K562 (cell line): ENCODE results near the gene PIK3R2. TPM values are rescaled to one million over a fixed set of nuclear protein-coding genes. Genes with fewer than 3 reads are reported as not detected.

Source experiments
- BACH1 ChIP-seq: fragments of 200-800 bp; sonication (Bioruptor generic); IDR thresholded peaks from 2 replicates; pipeline ENCODE4 v1.6.1; 2016; ENCODE audit warnings: missing genetic modification characterization, missing compliant biosample characterization
- FOXA3 ChIP-seq, 2 experiments: fragments of 450-650 bp in 1 of 2; sonication (generic) in 1 of 2; formaldehyde crosslinking; IDR thresholded peaks in 1 of 2; conservative IDR thresholded peaks in 1 of 2; 2 replicates each; pipeline versions ENCODE4 v1.4.0 to v1.8.0; 2020 to 2022; ENCODE audit warnings: mild to moderate bottlenecking in 2 of 2, missing genetic modification reagents in 1 of 2
- GABPB1 ChIP-seq: sonication (generic); formaldehyde crosslinking; IDR thresholded peaks from 2 replicates; pipeline ENCODE4 v1.8.0; 2022; ENCODE audit warnings: mild to moderate bottlenecking, missing genetic modification reagents
- HDGF ChIP-seq: fragments of 450-650 bp; IDR thresholded peaks from 2 replicates; pipeline ENCODE4 v1.6.1; 2016
- HMBOX1 ChIP-seq: sonication (generic); IDR thresholded peaks from 2 replicates; pipeline ENCODE4 v1.6.1; 2016
- HNRNPK ChIP-seq: fragments of 200-400 bp; formaldehyde crosslinking; IDR thresholded peaks from one replicate; pipeline ENCODE4 v1.6.1; 2018; ENCODE audit warnings: mild to moderate bottlenecking, low read depth, low read length; ENCODE audit not compliant: poor library complexity, severe bottlenecking
- KAT8 ChIP-seq: fragments of 450-650 bp; IDR thresholded peaks from 2 replicates; pipeline ENCODE4 v1.6.1; 2016; ENCODE audit warnings: low read depth, mild to moderate bottlenecking
- MCM2 ChIP-seq: fragments of 450-650 bp; IDR thresholded peaks from 2 replicates; pipeline ENCODE4 v1.6.1; 2017; ENCODE audit warnings: low read depth, mild to moderate bottlenecking
- NCOA2 ChIP-seq, 2 experiments: fragments of 450-650 bp; IDR thresholded peaks; 2 replicates each; pipeline ENCODE4 v1.6.1; 2018; ENCODE audit warnings: mild to moderate bottlenecking in 2 of 2, moderate library complexity in 1 of 2; ENCODE audit not compliant: partially characterized antibody in 2 of 2
- RERE ChIP-seq: sonication (generic); formaldehyde crosslinking; IDR thresholded peaks from 2 replicates; pipeline ENCODE4 v1.8.0; 2023; ENCODE audit warnings: missing genetic modification reagents, mild to moderate bottlenecking, borderline replicate concordance
- SMAD4 ChIP-seq: fragments of 250-450 bp; sonication (Bioruptor Pico); conservative IDR thresholded peaks from 2 replicates; pipeline ENCODE4 v1.8.0; 2021; ENCODE audit warnings: inconsistent platforms, mild to moderate bottlenecking, moderate library complexity
- SNIP1 ChIP-seq: fragments of 450-650 bp; IDR thresholded peaks from 2 replicates; pipeline ENCODE4 v1.7.1; 2017; ENCODE audit warnings: low read depth, mild to moderate bottlenecking
- SRSF3 ChIP-seq: fragments of 200-400 bp; formaldehyde crosslinking; IDR thresholded peaks from 2 replicates; pipeline ENCODE4 v1.6.1; 2016; ENCODE audit warnings: mild to moderate bottlenecking, low read length, moderate library complexity; ENCODE audit not compliant: insufficient read depth
- ZNF24 ChIP-seq: fragments of 450-650 bp; IDR thresholded peaks from 2 replicates; pipeline ENCODE4 v1.6.1; 2016
- ZNF445 ChIP-seq: fragments of 250-450 bp; sonication (Bioruptor Pico); IDR thresholded peaks from 2 replicates; pipeline ENCODE4 v1.4.0; 2020; ENCODE audit warnings: low read depth, mild to moderate bottlenecking, moderate library complexity
- polyA plus RNA-seq, 8 experiments: library from polyadenylated mRNA; depleted of rRNA in 4 of 8; stranded (reverse) in 5 of 8; unstranded in 3 of 8; fragments of >200 nt; fragmentation: Nextera tagmentation in 2 of 8; fragmentation: Illumina TruSeq in 1 of 8; extraction: Ambion mirVana in 2 of 8; extraction: Trizol in 1 of 8; gene quantifications; 2 replicates each; pipeline versions ENCODE4 v1.2.1 to v1.2.3, GENCODE V29; 2011 to 2014; ENCODE audit warnings: inconsistent platforms in 1 of 8, missing spikeins in 1 of 8
- total RNA-seq, 7 experiments: library from RNA; depleted of rRNA in 6 of 7; stranded (reverse); fragments of >200 nt in 6 of 7; fragmentation: Illumina TruSeq in 2 of 7; extraction: Trizol in 2 of 7; gene quantifications; 2 replicates each; pipeline versions ENCODE4 v1.2.1 to v1.2.3, GENCODE V29; 2011 to 2021; ENCODE audit warnings: low replicate concordance in 1 of 7
- TF ChIP-seq, protein P1 (sequence below): fragments of 450-650 bp; formaldehyde crosslinking; IDR thresholded peaks from 2 replicates; pipeline ENCODE4 v1.4.0; 2020; ENCODE audit warnings: mild to moderate bottlenecking, mixed read lengths
- TF ChIP-seq, protein P2 (sequence below), 2 experiments: fragments of 450-650 bp in 1 of 2; sonication (generic) in 1 of 2; formaldehyde crosslinking; conservative IDR thresholded peaks; 2 replicates each; pipeline versions ENCODE4 v1.4.0 to v1.8.1; 2020 to 2022; ENCODE audit warnings: mild to moderate bottlenecking in 1 of 2, missing genetic modification reagents in 1 of 2
- TF ChIP-seq, protein P3 (sequence below): fragments of 200-800 bp; sonication (Bioruptor generic); IDR thresholded peaks from 2 replicates; pipeline ENCODE4 v1.6.1; 2017; ENCODE audit warnings: missing genetic modification characterization, missing compliant biosample characterization

PIK3R2 gene
- total and polyA plus RNA-seq, 9 of the 15 experiments (the other 6 are each of a cell fraction or from before 2014, with no cell fraction given): 0.39 to 37.9 (median 5.3) TPM

DNA sequence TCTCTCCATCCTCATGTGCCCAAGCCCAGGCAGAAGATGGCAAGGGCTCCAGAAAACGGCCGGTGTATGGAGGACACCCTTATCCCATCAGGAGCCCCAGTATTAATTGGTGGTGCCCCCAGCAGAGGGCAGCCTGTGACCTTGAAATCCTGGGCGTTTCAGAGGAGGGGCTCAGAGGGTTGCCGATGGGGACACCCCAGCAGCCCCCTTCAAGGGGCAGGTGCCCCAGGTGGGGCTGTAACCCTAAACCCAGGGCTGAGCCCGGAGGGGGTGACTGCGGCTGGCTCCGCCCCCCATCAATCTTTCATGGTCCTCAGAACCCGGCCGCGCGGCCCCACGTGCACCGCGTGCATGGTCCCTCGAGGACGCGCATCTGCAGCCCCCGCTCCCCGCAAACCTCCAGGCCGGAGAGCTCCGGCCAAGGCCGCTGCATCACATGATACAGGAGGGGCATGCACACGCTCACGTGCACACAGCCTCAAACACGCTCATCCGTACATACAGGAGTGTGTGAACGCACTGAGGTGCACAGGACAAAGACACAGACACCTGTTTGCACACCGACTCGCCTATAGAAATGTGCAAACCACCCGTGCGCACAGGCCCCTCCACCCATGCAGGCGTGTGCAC lies 49.9 kb downstream of the PIK3R2 start (continued):
- TF ChIP-seq, protein P1, sequence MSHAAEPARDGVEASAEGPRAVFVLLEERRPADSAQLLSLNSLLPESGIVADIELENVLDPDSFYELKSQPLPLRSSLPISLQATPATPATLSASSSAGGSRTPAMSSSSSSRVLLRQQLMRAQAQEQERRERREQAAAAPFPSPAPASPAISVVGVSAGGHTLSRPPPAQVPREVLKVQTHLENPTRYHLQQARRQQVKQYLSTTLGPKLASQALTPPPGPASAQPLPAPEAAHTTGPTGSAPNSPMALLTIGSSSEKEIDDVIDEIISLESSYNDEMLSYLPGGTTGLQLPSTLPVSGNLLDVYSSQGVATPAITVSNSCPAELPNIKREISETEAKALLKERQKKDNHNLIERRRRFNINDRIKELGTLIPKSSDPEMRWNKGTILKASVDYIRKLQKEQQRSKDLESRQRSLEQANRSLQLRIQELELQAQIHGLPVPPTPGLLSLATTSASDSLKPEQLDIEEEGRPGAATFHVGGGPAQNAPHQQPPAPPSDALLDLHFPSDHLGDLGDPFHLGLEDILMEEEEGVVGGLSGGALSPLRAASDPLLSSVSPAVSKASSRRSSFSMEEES (CRISPR knock-in tag): peak; percentile 33
- no peak for TF ChIP-seq ZNF24
- TF ChIP-seq HNRNPK: no peak
- TF ChIP-seq GABPB1 (CRISPR knock-in tag): no peak; the same call in 1 of the 2 replicates
- TF ChIP-seq BACH1: no peak
- no peak for TF ChIP-seq HDGF
- TF ChIP-seq, protein P2, sequence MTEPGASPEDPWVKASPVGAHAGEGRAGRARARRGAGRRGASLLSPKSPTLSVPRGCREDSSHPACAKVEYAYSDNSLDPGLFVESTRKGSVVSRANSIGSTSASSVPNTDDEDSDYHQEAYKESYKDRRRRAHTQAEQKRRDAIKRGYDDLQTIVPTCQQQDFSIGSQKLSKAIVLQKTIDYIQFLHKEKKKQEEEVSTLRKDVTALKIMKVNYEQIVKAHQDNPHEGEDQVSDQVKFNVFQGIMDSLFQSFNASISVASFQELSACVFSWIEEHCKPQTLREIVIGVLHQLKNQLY (CRISPR knock-in tag; conservative IDR thresholded peaks at IDR 0.05): no peak
- no peak for TF ChIP-seq ZNF445 (CRISPR knock-in tag)
- no peak for TF ChIP-seq RERE
- no peak for TF ChIP-seq SMAD4 (CRISPR knock-in tag)
- no peak for TF ChIP-seq SRSF3
- no peak for TF ChIP-seq FOXA3 (CRISPR knock-in tag; conservative IDR thresholded peaks at IDR 0.05 in 1 of 2, IDR thresholded peaks at IDR 0.05 in 1 of 2)
- TF ChIP-seq SNIP1: no peak
- no peak for TF ChIP-seq KAT8
- TF ChIP-seq HMBOX1: no peak
- TF ChIP-seq MCM2: no peak
- TF ChIP-seq NCOA2 (IDR thresholded peaks at IDR 0.05; ENCODE audit: partially characterized antibody in 2 of 2): no peak
- TF ChIP-seq, protein P3, sequence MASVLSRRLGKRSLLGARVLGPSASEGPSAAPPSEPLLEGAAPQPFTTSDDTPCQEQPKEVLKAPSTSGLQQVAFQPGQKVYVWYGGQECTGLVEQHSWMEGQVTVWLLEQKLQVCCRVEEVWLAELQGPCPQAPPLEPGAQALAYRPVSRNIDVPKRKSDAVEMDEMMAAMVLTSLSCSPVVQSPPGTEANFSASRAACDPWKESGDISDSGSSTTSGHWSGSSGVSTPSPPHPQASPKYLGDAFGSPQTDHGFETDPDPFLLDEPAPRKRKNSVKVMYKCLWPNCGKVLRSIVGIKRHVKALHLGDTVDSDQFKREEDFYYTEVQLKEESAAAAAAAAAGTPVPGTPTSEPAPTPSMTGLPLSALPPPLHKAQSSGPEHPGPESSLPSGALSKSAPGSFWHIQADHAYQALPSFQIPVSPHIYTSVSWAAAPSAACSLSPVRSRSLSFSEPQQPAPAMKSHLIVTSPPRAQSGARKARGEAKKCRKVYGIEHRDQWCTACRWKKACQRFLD (CRISPR knock-in tag): no peak
